HEK293T (cell line): ENCODE data around the gene PCDHB12.
A peak's percentile ranks its signal among the peaks of the same experiment; 100 is the strongest.
"Not testable (repeated sequence)": the region's sequence is repeated elsewhere in the genome, so short reads cannot be mapped to it uniquely, and the experiment has no call there.

Experiments
- CTCF ChIA-PET: fragments of 350-600 bp; formaldehyde crosslinking; extraction: SDS; loops from one replicate; lab custom pipeline; 2021; ENCODE audit warnings: antibody characterized with exemption, inconsistent platforms; lab: Yijun Ruan, JAX
- POLR2A ChIA-PET: fragments of 350-600 bp; formaldehyde crosslinking; extraction: SDS; loops from one replicate; lab custom pipeline; 2020; ENCODE audit warnings: antibody characterized with exemption, inconsistent platforms; lab: Yijun Ruan, JAX
- DNase-seq: peaks from one replicate; pipeline ENCODE4 v3.0.0; 2012; ENCODE audit warnings: mixed read lengths; ENCODE audit errors: extremely low spot score
- ARNT ChIP-seq: fragments of 450-650 bp; IDR thresholded peaks from 2 replicates; pipeline ENCODE4 v1.6.1; 2017; ENCODE audit warnings: mild to moderate bottlenecking
- BHLHE40 ChIP-seq: fragments of 450-650 bp; IDR thresholded peaks from 2 replicates; pipeline ENCODE4 v1.6.1; 2016; ENCODE audit warnings: mild to moderate bottlenecking, moderate library complexity, borderline replicate concordance
- CTBP1 ChIP-seq: fragments of 450-650 bp; IDR thresholded peaks from 2 replicates; pipeline ENCODE4 v1.6.1; 2016; ENCODE audit warnings: borderline replicate concordance
- ELF4 ChIP-seq: fragments of 450-650 bp; IDR thresholded peaks from 2 replicates; pipeline ENCODE4 v1.6.1; 2017; ENCODE audit warnings: antibody characterized with exemption
- FOXA1 ChIP-seq: fragments of 450-650 bp; IDR thresholded peaks from 2 replicates; pipeline ENCODE4 v1.6.1; 2016; ENCODE audit warnings: mild to moderate bottlenecking
- FOXK2 ChIP-seq: fragments of 450-650 bp; IDR thresholded peaks from 2 replicates; pipeline ENCODE4 v1.6.1; 2016; ENCODE audit warnings: mild to moderate bottlenecking
- FOXM1 ChIP-seq: fragments of 450-650 bp; IDR thresholded peaks from 2 replicates; pipeline ENCODE4 v1.6.1; 2017; ENCODE audit warnings: mild to moderate bottlenecking, borderline replicate concordance
- HDGF ChIP-seq: fragments of 450-650 bp; IDR thresholded peaks from 2 replicates; pipeline ENCODE4 v1.6.1; 2017; ENCODE audit warnings: antibody characterized with exemption, borderline replicate concordance
- L3MBTL2 ChIP-seq: fragments of 450-650 bp; conservative IDR thresholded peaks from 2 replicates; pipeline ENCODE4 v1.6.1; 2016; ENCODE audit warnings: mild to moderate bottlenecking
- LEF1 ChIP-seq: fragments of 450-650 bp; IDR thresholded peaks from 2 replicates; pipeline ENCODE4 v1.6.1; 2017; ENCODE audit warnings: mild to moderate bottlenecking, borderline replicate concordance
- NFRKB ChIP-seq: fragments of 450-650 bp; IDR thresholded peaks from 2 replicates; pipeline ENCODE4 v1.6.1; 2016; ENCODE audit warnings: mild to moderate bottlenecking, moderate library complexity
- PKNOX1 ChIP-seq: fragments of 450-650 bp; IDR thresholded peaks from 2 replicates; pipeline ENCODE4 v1.6.1; 2016
- SP1 ChIP-seq: fragments of 450-650 bp; IDR thresholded peaks from 2 replicates; pipeline ENCODE4 v1.6.1; 2017
- SUZ12 ChIP-seq: fragments of 450-650 bp; IDR thresholded peaks from 2 replicates; pipeline ENCODE4 v1.6.1; 2016; ENCODE audit warnings: mild to moderate bottlenecking
- TARDBP ChIP-seq: fragments of 450-650 bp; IDR thresholded peaks from 2 replicates; pipeline ENCODE4 v1.6.1; 2016
- ZNF384 ChIP-seq: fragments of 450-650 bp; IDR thresholded peaks from 2 replicates; pipeline ENCODE4 v1.6.1; 2016

The PCDHB12 gene

GRCh38 chr5:141223112-141223783, 14.7 kb downstream of the PCDHB12 start, which contains the start of gene PCDHB14:
PCDHB14 (plus strand) TSS chr5:141223343; CDS start chr5:141223506, 163 bp downstream.
- ChIA-PET POLR2A (interaction anchor here (0.8 kb wide), 1 partner anchor 341 kb away, joined by 3 read pairs; no protein-coding TSS in a partner anchor), CTCF (interaction anchor here (0.6 to 2.6 kb wide), 18 partner anchors 11 to 440 kb away, joined by 3 to 23 read pairs (median 4); partner anchors contain the start of genes PCDHB10, PCDHB11, PCDHB15 and PCDHGA11)
- peak; percentile 46 for DNase-seq
- no peak for TF ChIP-seq ARNT
- TF ChIP-seq ZNF384 = no peak
- TF ChIP-seq PKNOX1 = no peak
- TF ChIP-seq L3MBTL2 = no peak
- TF ChIP-seq LEF1 = no peak
- no peak for TF ChIP-seq FOXK2
- no peak for TF ChIP-seq SP1
- TF ChIP-seq FOXM1 = no peak
- no peak for TF ChIP-seq BHLHE40
- TF ChIP-seq SUZ12 = no peak
- TF ChIP-seq NFRKB = no peak
- no peak for TF ChIP-seq TARDBP
- TF ChIP-seq HDGF = no peak
- TF ChIP-seq ELF4 = no peak
- TF ChIP-seq FOXA1 = no peak
- TF ChIP-seq CTBP1 = no peak

- DNase-seq, CTCF ChIA-PET, POLR2A ChIA-PET: not testable (repeated sequence)
Observed at GRCh38 chr5:141224844-141225243, 16.3 kb downstream of the PCDHB12 start.

DNA sequence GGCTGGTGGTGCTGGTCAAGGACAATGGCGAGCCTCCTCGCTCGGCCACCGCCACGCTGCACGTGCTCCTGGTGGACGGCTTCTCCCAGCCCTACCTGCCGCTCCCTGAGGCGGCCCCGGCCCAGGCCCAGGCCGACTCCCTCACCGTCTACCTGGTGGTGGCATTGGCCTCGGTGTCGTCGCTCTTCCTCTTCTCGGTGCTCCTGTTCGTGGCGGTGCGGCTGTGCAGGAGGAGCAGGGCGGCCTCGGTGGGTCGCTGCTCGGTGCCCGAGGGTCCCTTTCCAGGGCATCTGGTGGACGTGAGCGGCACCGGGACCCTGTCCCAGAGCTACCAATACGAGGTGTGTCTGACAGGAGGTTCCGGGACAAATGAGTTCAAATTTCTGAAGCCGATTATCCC, 16.9 kb downstream of the PCDHB12 start:
- CTCF ChIA-PET, DNase-seq, POLR2A ChIA-PET: not testable (repeated sequence)

- TF ChIP-seq TARDBP (no peak), FOXK2 (no peak), ELF4 (no peak), SP1 (no peak), HDGF (no peak), PKNOX1 (no peak), FOXA1 (no peak), CTBP1 (no peak), L3MBTL2 (no peak), ZNF384 (no peak), SUZ12 (no peak)
- no peak for DNase-seq
- ChIA-PET CTCF (interaction anchor here (0.6 to 1.7 kb wide), 17 partner anchors 11 to 1397 kb away, joined by 3 to 8 read pairs (median 4); partner anchors contain the start of genes PCDHB10, PCDHB14, PCDHB15 and PCDHB16), POLR2A (no interaction called here)
Observed at GRCh38 chr5:141234109-141234667, 25.7 kb downstream of the PCDHB12 start.

- POLR2A ChIA-PET, CTCF ChIA-PET: not testable (repeated sequence)
Observed at GRCh38 chr5:141235922-141236321, 27.4 kb downstream of the PCDHB12 start.

GRCh38 chr5:141236516-141237313, 28.2 kb downstream of the PCDHB12 start:
- ChIA-PET POLR2A (no interaction called here), CTCF (no interaction called here)
- TF ChIP-seq ELF4 (no peak), TARDBP (no peak), BHLHE40 (no peak), SUZ12 (no peak), CTBP1 (no peak), FOXA1 (no peak), FOXK2 (no peak), L3MBTL2 (no peak), LEF1 (no peak), PKNOX1 (no peak), ARNT (no peak), FOXM1 (no peak), HDGF (no peak), NFRKB (no peak), SP1 (no peak), ZNF384 (no peak)
- no peak for DNase-seq

More at GRCh38 chr5:141235922-141236321, 27.4 kb downstream of the PCDHB12 start:
- DNase-seq = not testable (repeated sequence)
